ENCODE results near the gene RETSAT. TPM values are rescaled to one million over a fixed set of nuclear protein-coding genes. Genes with fewer than 3 reads are reported as not detected.
A peak's percentile ranks its signal among the peaks of the same experiment; 100 is the strongest.
"Not testable (repeated sequence)": the region's sequence is repeated elsewhere in the genome, so short reads cannot be mapped to it uniquely, and the experiment has no call there.

RETSAT gene
- total and polyA plus RNA-seq, 11 donors: 22.5 to 74.9 (median 40.2) TPM

GRCh38 chr2:85326406-85327159 is 27.7 kb downstream of the RETSAT start:
- ATAC-seq (peak in 2 of 4 donors; percentile 3 to 23), DNase-seq (peak in 1 of 5 donors; percentile 38)
- H3K27me3 ChIP-seq: no peaks in the 10 kb centered on the region
- H3K9me3 ChIP-seq: no peaks in the 10 kb centered on the region
- TF ChIP-seq POLR2A (IDR thresholded peaks at IDR 0.05): no peak
- no peak for TF ChIP-seq CTCF (IDR thresholded peaks at IDR 0.05)
- H3K4me1 ChIP-seq: peaks cover 2 to 61% (median 47%) of the 10 kb centered on the region in 12 donors
- H3K4me3 ChIP-seq: peak overlapping the region; percentile 45 to 88 (median 76)
- WGBS, 4 donors: 9 to 15% (median 11%) methylated on average over 29 to 32 of the region's 32 CpGs
- peak overlapping the region; percentile 94 to 99 (median 98) for H3K27ac ChIP-seq
- H3K36me3 ChIP-seq: peaks cover 0 to 50% (median 35%) of the 10 kb centered on the region in 9 donors
- intact Hi-C loops (cut with DNase I): no loop called here

GRCh38 chr2:85325466-85325811 is 28.9 kb downstream of the RETSAT start:
- WGBS, 4 donors: 61 to 74% (median 66%) methylated on average over 9 of the region's 9 CpGs
- no peaks in the 10 kb centered on the region for H3K27me3 ChIP-seq
- no peaks in the 10 kb centered on the region for H3K9me3 ChIP-seq
- intact Hi-C loops (cut with DNase I): no loop called here
- H3K4me3 ChIP-seq: peak overlapping the region; percentile 45 to 88 (median 76)
- DNase-seq (no peak), ATAC-seq (no peak)
- peaks cover 2 to 70% (median 49%) of the 10 kb centered on the region in 12 donors for H3K4me1 ChIP-seq
- peaks cover 0 to 62% (median 47%) of the 10 kb centered on the region in 9 donors for H3K36me3 ChIP-seq
- TF ChIP-seq CTCF (IDR thresholded peaks at IDR 0.05) (no peak), POLR2A (IDR thresholded peaks at IDR 0.05) (no peak)
- H3K27ac ChIP-seq: peak overlapping the region in 3 of 12 donors; percentile 20 to 99 (median 95)

GRCh38 chr2:85324639-85325465 is 29.5 kb downstream of the RETSAT start:
- peak overlapping the region in 2 of 12 donors; percentile 95 to 99 for H3K27ac ChIP-seq
- H3K27me3 ChIP-seq: no peaks in the 10 kb centered on the region
- WGBS, 4 donors: 54 to 60% (median 55%) methylated on average over 10 of the region's 10 CpGs
- DNase-seq: no peak
- ATAC-seq: no peak
- no peaks in the 10 kb centered on the region for H3K9me3 ChIP-seq
- peak overlapping the region in 11 of 12 donors; percentile 45 to 88 (median 78) for H3K4me3 ChIP-seq
- TF ChIP-seq CTCF (IDR thresholded peaks at IDR 0.05) (no peak), POLR2A (IDR thresholded peaks at IDR 0.05) (no peak)
- peaks cover 2 to 73% (median 49%) of the 10 kb centered on the region in 12 donors for H3K4me1 ChIP-seq
- intact Hi-C loops (cut with DNase I): no loop called here
- peaks cover 0 to 68% (median 53%) of the 10 kb centered on the region in 9 donors for H3K36me3 ChIP-seq

- peaks cover 0 to 76% (median 61%) of the 10 kb centered on the region in 9 donors for H3K36me3 ChIP-seq
- H3K27me3 ChIP-seq; H3K27ac ChIP-seq; ATAC-seq; DNase-seq; H3K9me3 ChIP-seq; intact Hi-C loops (cut with DNase I): not testable (repeated sequence)
- H3K4me3 ChIP-seq: peak overlapping the region in 1 of 12 donors; percentile 10
- 89 to 93% (median 92%) methylated on average over 11 of the region's 11 CpGs for WGBS, 4 donors
- H3K4me1 ChIP-seq: peaks cover 2 to 81% (median 48%) of the 10 kb centered on the region in 12 donors
Measured at GRCh38 chr2:85323988-85324367, 30.4 kb downstream of the RETSAT start.

All from heart left ventricle (tissue), 16 donors.